ENCODE data around the gene PSD.

GRCh38 chr10:102460836-102461186 lies 42.2 kb upstream of the PSD start:
- no peak for TF ChIP-seq FOXA1 (IDR thresholded peaks at IDR 0.05)
- no peak for TF ChIP-seq FOXK2 (IDR thresholded peaks at IDR 0.05)
- TF ChIP-seq SP1 (IDR thresholded peaks at IDR 0.05): no peak
- TF ChIP-seq SUZ12 (IDR thresholded peaks at IDR 0.05): no peak
- TF ChIP-seq FOXM1 (IDR thresholded peaks at IDR 0.05; ENCODE audit: borderline replicate concordance): no peak
- no peak for TF ChIP-seq L3MBTL2 (conservative IDR thresholded peaks at IDR 0.05)
